Glutamatergic neuron (in vitro differentiated cells): ENCODE data around the gene TMEM61. TPM values are rescaled to one million over a fixed set of nuclear protein-coding genes. Genes with fewer than 3 reads are reported as not detected.

Experiments
- DNase-seq: peaks from one replicate; pipeline ENCODE4 v3.0.0; 2022
- H3K27ac Mint-ChIP-seq: one replicate; pipeline ENCODE4 v1.8.0; 2020; ENCODE audit warnings: mild to moderate bottlenecking, mixed read lengths, inconsistent platforms; ENCODE audit not compliant: unreplicated experiment
- H3K27me3 Mint-ChIP-seq: one replicate; pipeline ENCODE4 v1.8.0; 2020; ENCODE audit warnings: mild to moderate bottlenecking, moderate library complexity, mixed read lengths, inconsistent platforms; ENCODE audit not compliant: unreplicated experiment
- H3K36me3 Mint-ChIP-seq: one replicate; pipeline ENCODE4 v1.8.0; 2020; ENCODE audit warnings: mild to moderate bottlenecking, mixed read lengths, inconsistent platforms; ENCODE audit not compliant: unreplicated experiment
- H3K4me1 Mint-ChIP-seq: one replicate; pipeline ENCODE4 v1.8.0; 2020; ENCODE audit warnings: mild to moderate bottlenecking, low read depth, mixed read lengths, inconsistent platforms; ENCODE audit not compliant: unreplicated experiment
- H3K4me3 Mint-ChIP-seq: one replicate; pipeline ENCODE4 v1.8.0; 2020; ENCODE audit warnings: mild to moderate bottlenecking, mixed read lengths, inconsistent platforms; ENCODE audit not compliant: unreplicated experiment
- H3K9me3 Mint-ChIP-seq: one replicate; pipeline ENCODE4 v1.8.0; 2020; ENCODE audit warnings: mild to moderate bottlenecking, moderate library complexity, mixed read lengths, inconsistent platforms; ENCODE audit not compliant: unreplicated experiment
- total RNA-seq: library from RNA; stranded (reverse); fragmentation: NEBNext Ultra II Directional; extraction: Animal tissue kit (Norgen Biotek cat#: 25700); gene quantifications from one replicate; pipeline ENCODE4 v1.2.1, GENCODE V29; 2021; ENCODE audit not compliant: unreplicated experiment
- TF ChIP-seq, protein P1 (sequence below): fragments of 200-600 bp; sonication (generic); IDR thresholded peaks from one replicate; pipeline ENCODE4 v1.5.0; 2021; ENCODE audit not compliant: partially characterized antibody, unreplicated experiment

Gene TMEM61
- total RNA-seq, 1 donor from 2014 or later, result not detected

DNA sequence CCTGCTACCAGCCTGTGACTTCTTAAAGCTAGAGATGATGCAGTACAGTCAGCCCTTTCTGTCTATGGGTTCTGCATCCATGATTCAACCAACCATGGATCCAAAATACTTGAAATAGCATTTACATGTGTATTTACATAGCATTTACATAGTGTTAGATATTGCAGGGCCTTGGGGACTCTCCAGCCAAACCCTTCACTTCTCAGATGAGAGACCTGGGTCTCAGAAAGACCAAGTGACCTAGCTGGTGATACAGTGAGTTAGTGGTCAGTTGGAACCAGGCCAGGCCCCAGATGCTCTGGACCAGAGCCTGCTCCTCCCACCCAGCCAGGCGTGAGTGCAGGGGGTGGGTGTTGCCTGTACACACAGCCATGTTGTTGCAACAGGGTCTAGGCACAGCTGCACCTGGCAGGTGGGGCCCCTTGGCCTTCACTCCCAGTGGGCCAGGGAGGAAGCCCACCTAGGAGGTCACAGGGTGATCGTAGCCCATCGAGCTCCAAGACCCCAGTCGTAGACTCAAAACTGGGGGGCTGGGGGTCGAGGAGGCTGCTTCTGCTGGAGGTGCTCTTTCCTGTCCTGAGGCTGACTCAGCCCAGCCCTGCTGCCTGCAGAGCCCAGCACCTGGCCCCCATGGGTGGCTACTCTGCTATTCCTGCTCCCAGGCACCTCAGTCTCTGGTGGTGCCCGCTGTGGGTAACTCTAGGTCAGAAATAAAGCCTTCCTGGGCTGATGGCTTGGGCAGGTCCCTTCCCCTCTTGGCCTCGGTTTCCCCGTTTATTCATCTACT lies 7.7 kb downstream of the TMEM61 start:
- no peaks in the 10 kb centered on the region for H3K36me3 Mint-ChIP-seq
- DNase-seq, result no peak
- peaks cover 4% of the 10 kb centered on the region for H3K27me3 Mint-ChIP-seq
- H3K4me1 Mint-ChIP-seq, result no peaks in the 10 kb centered on the region
- H3K9me3 Mint-ChIP-seq, result peaks cover 6% of the 10 kb centered on the region
- H3K4me3 Mint-ChIP-seq, result no peak overlapping the region
- no peak overlapping the region for H3K27ac Mint-ChIP-seq
- TF ChIP-seq, protein P1, sequence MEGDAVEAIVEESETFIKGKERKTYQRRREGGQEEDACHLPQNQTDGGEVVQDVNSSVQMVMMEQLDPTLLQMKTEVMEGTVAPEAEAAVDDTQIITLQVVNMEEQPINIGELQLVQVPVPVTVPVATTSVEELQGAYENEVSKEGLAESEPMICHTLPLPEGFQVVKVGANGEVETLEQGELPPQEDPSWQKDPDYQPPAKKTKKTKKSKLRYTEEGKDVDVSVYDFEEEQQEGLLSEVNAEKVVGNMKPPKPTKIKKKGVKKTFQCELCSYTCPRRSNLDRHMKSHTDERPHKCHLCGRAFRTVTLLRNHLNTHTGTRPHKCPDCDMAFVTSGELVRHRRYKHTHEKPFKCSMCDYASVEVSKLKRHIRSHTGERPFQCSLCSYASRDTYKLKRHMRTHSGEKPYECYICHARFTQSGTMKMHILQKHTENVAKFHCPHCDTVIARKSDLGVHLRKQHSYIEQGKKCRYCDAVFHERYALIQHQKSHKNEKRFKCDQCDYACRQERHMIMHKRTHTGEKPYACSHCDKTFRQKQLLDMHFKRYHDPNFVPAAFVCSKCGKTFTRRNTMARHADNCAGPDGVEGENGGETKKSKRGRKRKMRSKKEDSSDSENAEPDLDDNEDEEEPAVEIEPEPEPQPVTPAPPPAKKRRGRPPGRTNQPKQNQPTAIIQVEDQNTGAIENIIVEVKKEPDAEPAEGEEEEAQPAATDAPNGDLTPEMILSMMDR, result no peak

DNA sequence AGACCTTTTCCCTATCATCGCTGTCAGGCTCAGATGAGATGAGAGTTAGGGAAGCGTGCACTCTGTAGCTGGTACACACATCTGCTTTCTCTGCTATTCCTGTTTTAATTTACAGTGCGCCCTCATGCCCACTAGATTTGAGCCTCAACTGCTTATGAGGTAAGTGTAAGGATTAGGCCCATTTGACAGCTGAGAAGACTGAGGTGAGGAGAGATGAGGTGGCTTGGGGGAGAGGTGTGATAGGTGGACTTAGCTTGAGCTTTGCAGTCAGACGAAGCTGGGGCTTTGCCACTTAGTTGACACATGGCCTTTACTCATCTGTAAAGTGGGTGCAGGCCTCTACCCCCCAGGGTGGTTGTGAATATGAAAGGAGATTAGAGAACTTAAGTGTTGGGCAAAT lies 8.5 kb downstream of the TMEM61 start:
- H3K27me3 Mint-ChIP-seq, result peaks cover 4% of the 10 kb centered on the region
- H3K36me3 Mint-ChIP-seq, result no peaks in the 10 kb centered on the region
- H3K9me3 Mint-ChIP-seq, result peaks cover 6% of the 10 kb centered on the region
- no peak overlapping the region for H3K4me3 Mint-ChIP-seq
- no peaks in the 10 kb centered on the region for H3K4me1 Mint-ChIP-seq
- no peak overlapping the region for H3K27ac Mint-ChIP-seq
- TF ChIP-seq, protein P1, result no peak
- DNase-seq, result no peak

DNA sequence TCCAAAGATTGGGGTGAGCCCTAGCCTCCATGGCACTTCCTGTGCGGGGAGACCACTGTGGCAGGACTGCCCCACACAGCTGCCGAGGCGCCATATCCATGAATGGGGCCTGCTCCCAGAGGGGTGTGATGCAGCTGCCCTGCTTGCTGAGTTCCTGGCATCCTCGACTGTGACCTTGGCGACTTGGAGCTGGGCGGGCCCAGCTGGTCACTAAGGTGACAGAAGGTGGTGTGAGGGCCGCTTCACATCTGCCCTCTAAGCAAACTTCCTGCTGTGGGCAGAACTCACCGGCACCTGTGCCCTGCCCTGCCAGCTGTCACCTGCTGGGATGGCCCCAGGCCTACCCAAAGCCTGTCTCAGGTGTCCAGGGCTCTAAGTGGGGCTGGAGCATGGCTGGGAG lies 9.0 kb downstream of the TMEM61 start:
- Mint-ChIP-seq H3K4me1 (no peaks in the 10 kb centered on the region), H3K27ac (no peak overlapping the region), H3K36me3 (no peaks in the 10 kb centered on the region), H3K4me3 (no peak overlapping the region), H3K27me3 (peaks cover 4% of the 10 kb centered on the region), H3K9me3 (peaks cover 6% of the 10 kb centered on the region)
- DNase-seq, result peak; percentile 44
- TF ChIP-seq, protein P1, result no peak

GRCh38 chr1:54989968-54990810 lies 9.8 kb downstream of the TMEM61 start:
- no peaks in the 10 kb centered on the region for H3K4me1 Mint-ChIP-seq
- no peak overlapping the region for H3K27ac Mint-ChIP-seq
- H3K9me3 Mint-ChIP-seq, result peaks cover 6% of the 10 kb centered on the region
- H3K27me3 Mint-ChIP-seq, result peaks cover 4% of the 10 kb centered on the region
- H3K36me3 Mint-ChIP-seq, result no peaks in the 10 kb centered on the region
- TF ChIP-seq, protein P1, result no peak
- no peak for DNase-seq
- H3K4me3 Mint-ChIP-seq, result no peak overlapping the region

DNA sequence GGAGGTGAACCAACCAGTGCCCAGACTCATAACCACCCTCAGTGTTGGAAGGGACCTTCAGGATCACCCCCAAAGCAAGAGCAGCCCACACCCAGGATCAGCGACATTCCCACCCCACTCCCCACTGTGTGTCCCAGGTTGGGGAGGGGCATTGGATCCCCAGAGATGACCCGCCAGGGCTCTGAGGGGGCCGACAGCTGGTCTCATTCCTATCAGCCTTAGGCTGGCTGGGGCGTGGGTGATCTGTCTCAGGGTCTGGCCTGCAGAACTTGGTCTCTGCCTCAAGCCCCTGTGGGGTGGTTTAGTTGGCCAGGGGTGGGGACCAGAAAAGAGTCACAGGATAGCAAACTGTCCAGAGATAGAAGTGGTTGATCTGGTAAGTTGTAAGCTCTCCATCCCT lies 10.5 kb downstream of the TMEM61 start:
- TF ChIP-seq, protein P1, result no peak
- DNase-seq, result no peak
- H3K27ac Mint-ChIP-seq, result no peak overlapping the region
- H3K4me1 Mint-ChIP-seq, result no peaks in the 10 kb centered on the region
- peaks cover 6% of the 10 kb centered on the region for H3K9me3 Mint-ChIP-seq
- H3K4me3 Mint-ChIP-seq, result no peak overlapping the region
- H3K36me3 Mint-ChIP-seq, result no peaks in the 10 kb centered on the region
- peaks cover 6% of the 10 kb centered on the region for H3K27me3 Mint-ChIP-seq
